Endothelial cell of umbilical vein (primary cell): Measurements from ENCODE around the gene TSR3. TPM values are rescaled to one million over a fixed set of nuclear protein-coding genes. Genes with fewer than 3 reads are reported as not detected.

ENCODE experiments used
- BruUV-seq: library from RNA; stranded (reverse); fragments of 400-500 nt; replicated peaks from 2 replicates; lab custom pipeline; 2021; lab: Mats Ljungman, UMichigan
- CTCF ChIA-PET: fragments of 300-600, 350-600 bp; sonication (Branson Sonifier 250); formaldehyde crosslinking; loops from one replicate; lab custom pipeline; 2021; ENCODE audit warnings: antibody characterized with exemption, inconsistent platforms; lab: Charles Lee
- POLR2A ChIA-PET: fragments of 300-600, 350-600 bp; sonication (Branson Sonifier 250); formaldehyde crosslinking; loops from one replicate; lab custom pipeline; 2021; ENCODE audit warnings: antibody characterized with exemption, inconsistent platforms; lab: Charles Lee
- DNase-seq: peaks from one replicate; pipeline ENCODE4 v3.0.0-alpha.2; 2011; ENCODE audit warnings: low read depth, low spot score
- FAIRE-seq: peaks from 2 replicates; lab custom pipeline; 2011; peaks lifted over from hg19 to GRCh38; lab: Jason Lieb, UNC
- H2AFZ ChIP-seq: 2 replicates; pipeline ENCODE4 v1.6.0; 2012; ENCODE audit warnings: low read depth, low read length, control low read depth, inconsistent platforms
- H3K27ac ChIP-seq: 2 replicates; pipeline ENCODE4 v1.5.1; 2011; ENCODE audit warnings: low read depth, mild to moderate bottlenecking, control low read depth, low read length, moderate library complexity; ENCODE audit not compliant: insufficient read depth
- H3K27me3 ChIP-seq, 2 experiments: 2 replicates each; pipeline versions ENCODE4 v1.6.0 to v1.6.1; 2011; ENCODE audit warnings: low read length in 2 of 2, mixed read lengths in 1 of 2; ENCODE audit not compliant: control insufficient read depth in 2 of 2, insufficient read depth in 2 of 2
- H3K36me3 ChIP-seq, 2 experiments: 2 replicates in 1 of 2; 3 replicates in 1 of 2; pipeline ENCODE4 v1.5.1; 2011; ENCODE audit warnings: low read length in 2 of 2, mild to moderate bottlenecking in 1 of 2, moderate library complexity in 1 of 2; ENCODE audit not compliant: control insufficient read depth in 2 of 2, insufficient read depth in 2 of 2; ENCODE audit errors: extremely low read depth in 1 of 2
- H3K4me1 ChIP-seq: 3 replicates; pipeline ENCODE4 v1.5.1; 2011; ENCODE audit warnings: mild to moderate bottlenecking, low read length; ENCODE audit not compliant: control insufficient read depth, insufficient read depth; ENCODE audit errors: extremely low read depth
- H3K4me2 ChIP-seq: 2 replicates; pipeline ENCODE4 v1.6.1; 2011; ENCODE audit warnings: low read length, control low read depth, mixed read lengths; ENCODE audit not compliant: insufficient read depth
- H3K4me3 ChIP-seq, 3 experiments: fragments of 200-600 bp in 1 of 3; sonication (generic), shearing (Covaris generic) in 1 of 3; replicated peaks in 1 of 3; 2 replicates each; pipeline ENCODE4 v1.5.1; 2011 to 2016; ENCODE audit warnings: control low read depth in 3 of 3, low read length in 3 of 3, mild to moderate bottlenecking in 2 of 3, inconsistent platforms in 1 of 3, low read depth in 1 of 3, moderate library complexity in 1 of 3; ENCODE audit not compliant: insufficient read depth in 1 of 3
- H3K79me2 ChIP-seq: 2 replicates; pipeline ENCODE4 v1.6.0; 2012; ENCODE audit warnings: low read length, inconsistent platforms; ENCODE audit not compliant: control insufficient read depth, insufficient read depth
- H3K9ac ChIP-seq: replicated peaks from 2 replicates; pipeline ENCODE3; 2011; ENCODE audit warnings: low read length, control low read depth; ENCODE audit not compliant: insufficient read depth; ENCODE audit errors: extremely low read depth
- H3K9me1 ChIP-seq: replicated peaks from 3 replicates; pipeline ENCODE4 v1.6.0; 2011; ENCODE audit warnings: mild to moderate bottlenecking, low read length; ENCODE audit not compliant: control insufficient read depth, insufficient read depth; ENCODE audit errors: extremely low read depth
- H3K9me3 ChIP-seq: replicated peaks from 2 replicates; pipeline ENCODE4 v1.5.1; 2012; ENCODE audit warnings: low read length, inconsistent platforms; ENCODE audit not compliant: control insufficient read depth, insufficient read depth
- H4K20me1 ChIP-seq: replicated peaks from 2 replicates; pipeline ENCODE3; 2011; ENCODE audit warnings: mild to moderate bottlenecking, low read length; ENCODE audit not compliant: control insufficient read depth, insufficient read depth; ENCODE audit errors: extremely low read depth
- EZH2 ChIP-seq: IDR thresholded peaks from 2 replicates; pipeline ENCODE4 v1.6.1; 2012; ENCODE audit warnings: borderline replicate concordance, low read depth, mild to moderate bottlenecking, moderate library complexity, low read length, inconsistent platforms; ENCODE audit not compliant: severe bottlenecking
- FOS ChIP-seq: IDR thresholded peaks from 2 replicates; pipeline ENCODE4 v1.6.1; 2011; ENCODE audit warnings: mild to moderate bottlenecking, low read length, moderate library complexity, borderline replicate concordance; ENCODE audit not compliant: insufficient read depth
- GATA2 ChIP-seq: IDR thresholded peaks from 2 replicates; pipeline ENCODE4 v1.7.0; 2011; ENCODE audit warnings: low read depth, mild to moderate bottlenecking, moderate library complexity, mixed read lengths, low read length; ENCODE audit not compliant: insufficient read length, insufficient read depth
- JUN ChIP-seq: IDR thresholded peaks from 2 replicates; pipeline ENCODE4 v1.6.1; 2011; ENCODE audit warnings: borderline replicate concordance, low read depth; ENCODE audit not compliant: insufficient read length, insufficient read depth
- MAX ChIP-seq: IDR thresholded peaks from 2 replicates; pipeline ENCODE4 v1.6.1; 2011; ENCODE audit not compliant: insufficient read depth, insufficient read length
- MYC ChIP-seq: IDR thresholded peaks from one replicate; pipeline ENCODE4 v1.6.1; 2011; ENCODE audit warnings: mild to moderate bottlenecking, low read depth, low read length
- POLR2A ChIP-seq: IDR thresholded peaks from 2 replicates; pipeline ENCODE4 v1.6.1; 2012; ENCODE audit warnings: low read depth, mild to moderate bottlenecking, control low read depth, low read length
- POLR2AphosphoS5 ChIP-seq: IDR thresholded peaks from 2 replicates; pipeline ENCODE4 v1.6.1; 2012; ENCODE audit warnings: low read depth, mild to moderate bottlenecking, control low read depth, low read length, moderate library complexity; ENCODE audit not compliant: insufficient read depth
- dilution Hi-C: fragments of 300-500 bp; cut with MboI; formaldehyde crosslinking; loops from one replicate; pipeline ENCODE4 v1.15.0; 2019; ENCODE audit warnings: low sequenced_read_pairs; ENCODE audit not compliant: extremely low pct_ligation_motif_present
- intact Hi-C: fragments of 100-400 bp; cut with micrococcal nuclease; formaldehyde crosslinking; loops from one replicate; pipeline ENCODE4 v1.10.0; 2022
- polyA plus RNA-seq, 4 experiments: library from polyadenylated mRNA; depleted of rRNA in 3 of 4; stranded (reverse) in 3 of 4; unstranded in 1 of 4; fragments of >200 nt; gene quantifications; 2 replicates each; pipeline versions ENCODE4 v1.2.1 to v1.2.3, GENCODE V29; 2011 to 2012; ENCODE audit warnings: missing spikeins in 1 of 4
- total RNA-seq: library from RNA; stranded (reverse); gene quantifications from 2 replicates; pipeline ENCODE4 v1.2.3, GENCODE V29; 2021
- TF ChIP-seq, protein P1 (sequence below), 2 donors: IDR thresholded peaks; 1 replicate in 1 of 2; 2 replicates in 1 of 2; pipeline ENCODE4 v1.5.1; 2011; ENCODE audit warnings: low read length in 2 of 2, mild to moderate bottlenecking in 2 of 2, moderate library complexity in 2 of 2, control low read depth in 1 of 2, inconsistent platforms in 1 of 2, low read depth in 1 of 2; ENCODE audit not compliant: insufficient read depth in 1 of 2; ENCODE audit errors: extremely low read depth in 1 of 2

The TSR3 gene
- total and polyA plus RNA-seq, 2 donors (not counting 3 experiments of a cell fraction or from before 2014, with no cell fraction given) = 65.4 to 82.7 TPM

DNA sequence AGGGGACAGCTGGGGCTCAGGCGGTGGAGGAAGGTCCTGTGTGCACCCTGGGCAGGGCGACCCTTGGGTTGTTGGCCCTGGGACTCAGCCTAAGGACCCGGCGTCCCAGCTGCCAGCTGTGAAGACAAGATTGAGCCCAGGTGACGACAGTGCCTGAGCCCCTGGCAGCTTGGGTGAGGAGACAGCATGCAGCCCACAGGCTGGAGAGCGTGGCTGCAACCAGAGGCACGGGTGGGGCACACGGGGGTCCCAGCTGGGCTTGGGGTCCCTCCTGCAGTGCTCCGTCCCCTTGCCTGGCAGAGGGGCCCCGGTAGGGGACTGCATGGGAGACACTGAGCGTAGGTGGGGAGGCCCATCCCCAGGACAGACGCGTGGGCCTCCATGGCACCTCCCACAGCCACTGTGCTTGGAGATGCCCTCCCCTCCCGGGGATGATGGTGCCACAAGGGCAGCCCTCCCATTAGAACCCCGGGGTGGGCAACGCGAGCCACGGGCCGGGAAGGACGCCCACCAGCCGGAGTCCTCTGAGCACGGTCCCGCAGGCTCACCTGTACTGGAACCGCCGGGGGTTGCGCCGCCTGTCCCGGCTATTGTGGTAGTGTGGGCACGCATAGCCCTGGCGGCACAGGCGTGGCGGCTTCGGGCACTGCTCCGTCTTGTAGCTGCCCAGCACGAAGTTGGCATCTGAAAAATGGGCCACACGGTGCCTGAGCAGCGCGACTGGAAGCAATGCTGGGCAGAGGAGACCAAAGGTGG lies 47.3 kb upstream of the TSR3 start:
- H3K4me3 ChIP-seq = no peak overlapping the region
- TF ChIP-seq MYC = no peak
- H3K4me2 ChIP-seq = no peak overlapping the region
- dilution Hi-C loops = no loop called here
- H3K9ac ChIP-seq = no peak overlapping the region
- FAIRE-seq (no peak), DNase-seq (no peak)
- H3K27me3 ChIP-seq = no peaks in the 10 kb centered on the region
- no peaks in the 10 kb centered on the region for H3K9me3 ChIP-seq
- H3K4me1 ChIP-seq = no peaks in the 10 kb centered on the region
- no peak overlapping the region for H3K27ac ChIP-seq
- H3K9me1 ChIP-seq = no peaks in the 10 kb centered on the region
- no peak overlapping the region for H2AFZ ChIP-seq
- H3K36me3 ChIP-seq = peaks cover 0 to 28% of the 10 kb centered on the region in 2 experiments
- intact Hi-C loops = no loop called here
- CTCF ChIA-PET = no interaction called here
- POLR2A ChIA-PET = no interaction called here
- no peaks in the 10 kb centered on the region for H3K79me2 ChIP-seq
- H4K20me1 ChIP-seq = no peaks in the 10 kb centered on the region
- BruUV-seq = no TSS peak

DNA sequence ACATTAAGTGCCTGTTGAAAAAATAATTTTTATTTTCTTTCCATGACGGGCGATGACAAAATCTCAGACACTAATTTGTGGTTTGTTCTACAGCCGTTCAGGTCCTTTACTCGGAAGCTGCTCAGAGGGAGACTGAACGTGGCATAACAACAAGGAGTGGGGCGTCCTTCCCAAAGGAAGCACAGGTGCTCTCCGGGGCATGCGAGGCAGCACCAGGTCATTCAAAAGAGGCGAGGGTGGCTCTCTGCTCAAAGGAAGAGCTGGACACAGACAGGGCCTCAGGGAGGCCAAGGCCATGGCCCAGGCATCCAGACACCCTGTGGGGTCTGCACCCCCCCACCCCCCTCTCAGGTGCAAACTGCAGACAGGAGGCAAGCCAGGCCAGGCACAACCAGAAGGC lies 46.7 kb upstream of the TSR3 start:
- DNase-seq = no peak
- ChIA-PET POLR2A (no interaction called here), CTCF (no interaction called here)
- no peaks in the 10 kb centered on the region for H4K20me1 ChIP-seq
- no peak overlapping the region for H2AFZ ChIP-seq
- no peaks in the 10 kb centered on the region for H3K9me1 ChIP-seq
- no TSS peak for BruUV-seq
- H3K9ac ChIP-seq = no peak overlapping the region
- dilution Hi-C loops = no loop called here
- intact Hi-C loops = no loop called here
- no peaks in the 10 kb centered on the region for H3K4me1 ChIP-seq
- H3K4me2 ChIP-seq = no peak overlapping the region
- no peaks in the 10 kb centered on the region for H3K27me3 ChIP-seq
- H3K9me3 ChIP-seq = no peaks in the 10 kb centered on the region
- H3K27ac ChIP-seq = no peak overlapping the region
- H3K79me2 ChIP-seq = no peaks in the 10 kb centered on the region
- H3K36me3 ChIP-seq = peaks cover 0 to 34% of the 10 kb centered on the region in 2 experiments
- no peak overlapping the region for H3K4me3 ChIP-seq
- no peak for TF ChIP-seq MYC
- no peak for TF ChIP-seq GATA2
- TF ChIP-seq POLR2A = no peak
- TF ChIP-seq POLR2AphosphoS5 = no peak
- TF ChIP-seq EZH2 = no peak
- no peak for TF ChIP-seq JUN
- TF ChIP-seq, protein P1, sequence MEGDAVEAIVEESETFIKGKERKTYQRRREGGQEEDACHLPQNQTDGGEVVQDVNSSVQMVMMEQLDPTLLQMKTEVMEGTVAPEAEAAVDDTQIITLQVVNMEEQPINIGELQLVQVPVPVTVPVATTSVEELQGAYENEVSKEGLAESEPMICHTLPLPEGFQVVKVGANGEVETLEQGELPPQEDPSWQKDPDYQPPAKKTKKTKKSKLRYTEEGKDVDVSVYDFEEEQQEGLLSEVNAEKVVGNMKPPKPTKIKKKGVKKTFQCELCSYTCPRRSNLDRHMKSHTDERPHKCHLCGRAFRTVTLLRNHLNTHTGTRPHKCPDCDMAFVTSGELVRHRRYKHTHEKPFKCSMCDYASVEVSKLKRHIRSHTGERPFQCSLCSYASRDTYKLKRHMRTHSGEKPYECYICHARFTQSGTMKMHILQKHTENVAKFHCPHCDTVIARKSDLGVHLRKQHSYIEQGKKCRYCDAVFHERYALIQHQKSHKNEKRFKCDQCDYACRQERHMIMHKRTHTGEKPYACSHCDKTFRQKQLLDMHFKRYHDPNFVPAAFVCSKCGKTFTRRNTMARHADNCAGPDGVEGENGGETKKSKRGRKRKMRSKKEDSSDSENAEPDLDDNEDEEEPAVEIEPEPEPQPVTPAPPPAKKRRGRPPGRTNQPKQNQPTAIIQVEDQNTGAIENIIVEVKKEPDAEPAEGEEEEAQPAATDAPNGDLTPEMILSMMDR (IDR thresholded peaks at IDR 0.05; ENCODE audit: extremely low read depth in 1 of 2, insufficient read depth in 1 of 2, low read depth in 1 of 2, low read length in 2 of 2) = no peak
- TF ChIP-seq FOS = no peak
- no peak for TF ChIP-seq MAX
- no peak for FAIRE-seq
